SK-N-SH (cell line): ENCODE results near the gene TGFBR3. TPM values are rescaled to one million over a fixed set of nuclear protein-coding genes. Genes with fewer than 3 reads are reported as not detected.
A peak's percentile ranks its signal among the peaks of the same experiment; 100 is the strongest.

Experiments
- CTCF ChIA-PET: fragments of 300-600, 350-600 bp; formaldehyde crosslinking; extraction: SDS; loops from one replicate; lab custom pipeline; 2021; lab: Yijun Ruan, JAX
- POLR2A ChIA-PET: fragments of 350-600 bp; sonication (Branson Sonifier 250); formaldehyde crosslinking; extraction: SDS; loops from one replicate; lab custom pipeline; 2020; ENCODE audit warnings: antibody characterized with exemption, inconsistent platforms; lab: Yijun Ruan, JAX
- DNase-seq: peaks from one replicate; pipeline ENCODE4 v3.0.0; 2012
- H2AFZ ChIP-seq: fragments of 200-600 bp; sonication (generic); 2 replicates; pipeline ENCODE4 v1.8.1; 2016; ENCODE audit warnings: antibody characterized with exemption, mild to moderate bottlenecking, low read depth
- H3F3A ChIP-seq: fragments of 200-600 bp; sonication (generic); replicated peaks from 2 replicates; pipeline ENCODE3; 2016; ENCODE audit warnings: antibody characterized with exemption, mild to moderate bottlenecking; ENCODE audit not compliant: insufficient read depth
- H3K27ac ChIP-seq, 2 experiments: fragments of 200-500 bp in 1 of 2; fragments of 200-600 bp in 1 of 2; sonication (Bioruptor generic) in 1 of 2; sonication (generic), shearing (Covaris generic) in 1 of 2; 2 replicates each; pipeline versions ENCODE4 v1.5.1 to v1.6.1; 2014 to 2016; ENCODE audit warnings: low read depth in 2 of 2, inconsistent platforms in 1 of 2, low read length in 1 of 2, mild to moderate bottlenecking in 1 of 2, mixed read lengths in 1 of 2
- H3K27me3 ChIP-seq: fragments of 200-600 bp; sonication (generic), shearing (Covaris generic); 2 replicates; pipeline ENCODE4 v1.6.1; 2016; ENCODE audit warnings: mixed run types; ENCODE audit not compliant: insufficient read depth
- H3K36me3 ChIP-seq, 2 experiments: fragments of 200-500 bp in 1 of 2; fragments of 200-600 bp in 1 of 2; sonication (Bioruptor generic) in 1 of 2; sonication (generic) in 1 of 2; replicated peaks in 1 of 2; 2 replicates each; pipeline versions ENCODE3 to v1.5.1; 2014 to 2016; ENCODE audit warnings: low read length in 1 of 2, mild to moderate bottlenecking in 1 of 2; ENCODE audit not compliant: insufficient read depth in 2 of 2, control insufficient read depth in 1 of 2
- H3K4me1 ChIP-seq, 2 experiments: fragments of 200-500 bp in 1 of 2; fragments of 200-600 bp in 1 of 2; sonication (Bioruptor generic) in 1 of 2; sonication (generic), shearing (Covaris generic) in 1 of 2; 2 replicates each; pipeline versions ENCODE4 v1.5.1 to v1.6.1; 2014 to 2016; ENCODE audit warnings: low read depth in 1 of 2, low read length in 1 of 2, mixed run types in 1 of 2; ENCODE audit not compliant: insufficient read depth in 2 of 2, control insufficient read depth in 1 of 2
- H3K4me2 ChIP-seq: fragments of 200-600 bp; sonication (generic), shearing (Covaris generic); 2 replicates; pipeline ENCODE4 v1.6.1; 2017; ENCODE audit warnings: mixed run types
- H3K4me3 ChIP-seq, 2 experiments: fragments of 200-500 bp in 1 of 2; fragments of 200-600 bp in 1 of 2; sonication (Bioruptor generic) in 1 of 2; sonication (generic), shearing (Covaris generic) in 1 of 2; 2 replicates each; pipeline versions ENCODE4 v1.5.1 to v1.8.1; 2014 to 2016; ENCODE audit warnings: low read depth in 2 of 2, inconsistent platforms in 1 of 2, low read length in 1 of 2, mild to moderate bottlenecking in 1 of 2, mixed read lengths in 1 of 2, moderate library complexity in 1 of 2
- H3K79me2 ChIP-seq: fragments of 200-600 bp; sonication (generic); 2 replicates; pipeline ENCODE4 v1.8.1; 2017; ENCODE audit warnings: mild to moderate bottlenecking; ENCODE audit not compliant: insufficient read depth
- H3K9ac ChIP-seq: fragments of 200-600 bp; sonication (generic); 2 replicates; pipeline ENCODE4 v1.6.1; 2017; ENCODE audit warnings: mixed run types
- H3K9me2 ChIP-seq: fragments of 200-600 bp; sonication (generic); 2 replicates; pipeline ENCODE4 v1.6.1; 2017; ENCODE audit warnings: mixed run types
- H3K9me3 ChIP-seq: fragments of 200-600 bp; sonication (generic); 2 replicates; pipeline ENCODE4 v1.6.1; 2017; ENCODE audit warnings: mixed run types, mild to moderate bottlenecking, moderate library complexity
- H4K20me1 ChIP-seq: fragments of 200-600 bp; sonication (generic); 2 replicates; pipeline ENCODE4 v1.6.1; 2017; ENCODE audit warnings: mild to moderate bottlenecking, mixed run types; ENCODE audit not compliant: insufficient read depth
- CHD2 ChIP-seq: fragments of 150-350 bp; IDR thresholded peaks from 2 replicates; pipeline ENCODE4 v1.6.1; 2018; ENCODE audit warnings: low read length; ENCODE audit not compliant: partially characterized antibody
- ELF1 ChIP-seq: IDR thresholded peaks from 2 replicates; pipeline ENCODE4 v1.4.0; 2012
- EP300 ChIP-seq, 2 experiments: IDR thresholded peaks; 2 replicates each; pipeline versions ENCODE4 v1.4.0 to v1.6.1; 2012; ENCODE audit warnings: borderline replicate concordance in 1 of 2, low read depth in 1 of 2, low read length in 1 of 2
- FOSL2 ChIP-seq: IDR thresholded peaks from 2 replicates; pipeline ENCODE4 v1.4.0; 2012; ENCODE audit warnings: low read depth, mild to moderate bottlenecking, moderate library complexity, borderline replicate concordance
- GATA2 ChIP-seq: sonication (generic); formaldehyde crosslinking; IDR thresholded peaks from 2 replicates; pipeline ENCODE4 v1.5.0; 2020; ENCODE audit warnings: mild to moderate bottlenecking, missing genetic modification reagents
- IRF3 ChIP-seq: fragments of 150-350 bp; IDR thresholded peaks from 2 replicates; pipeline ENCODE4 v1.6.1; 2016; ENCODE audit warnings: mild to moderate bottlenecking, low read depth, low read length
- JUND ChIP-seq: IDR thresholded peaks from 2 replicates; pipeline ENCODE4 v1.4.0; 2012
- MXI1 ChIP-seq: IDR thresholded peaks from 2 replicates; pipeline ENCODE4 v1.6.1; 2012; ENCODE audit warnings: mild to moderate bottlenecking, low read depth, low read length, improper control_type of control experiment
- NFIC ChIP-seq: IDR thresholded peaks from 2 replicates; pipeline ENCODE4 v1.4.0; 2012; ENCODE audit warnings: borderline replicate concordance
- RAD21 ChIP-seq: IDR thresholded peaks from 2 replicates; pipeline ENCODE4 v1.6.1; 2012; ENCODE audit warnings: mild to moderate bottlenecking, low read length
- REST ChIP-seq: IDR thresholded peaks from 2 replicates; pipeline ENCODE4 v1.6.1; 2012; ENCODE audit warnings: mild to moderate bottlenecking, low read depth, low read length, moderate library complexity
- SMC3 ChIP-seq: IDR thresholded peaks from 2 replicates; pipeline ENCODE4 v1.6.1; 2012; ENCODE audit warnings: low read depth, low read length, improper control_type of control experiment
- USF1 ChIP-seq: IDR thresholded peaks from 2 replicates; pipeline ENCODE4 v1.4.0; 2012; ENCODE audit warnings: low read depth, borderline replicate concordance
- ZBTB33 ChIP-seq: IDR thresholded peaks from 2 replicates; pipeline ENCODE4 v1.4.0; 2012; ENCODE audit warnings: low read depth, borderline replicate concordance
- WGBS: methylation state at CpG from one replicate; pipeline ENCODE4 v1.1.6; 2017; ENCODE audit warnings: low lambda C conversion rate; 5-methylcytosine and 5-hydroxymethylcytosine counted together
- polyA plus RNA-seq, 3 experiments: library from polyadenylated mRNA; depleted of rRNA; stranded (reverse); fragments of >200 nt; gene quantifications; 2 replicates each; pipeline ENCODE4 v1.2.3, GENCODE V29; 2012

TGFBR3 gene
- polyA plus RNA-seq, 1 of the 3 experiments (the other 2 are of a cell fraction) = 0.07 TPM

- POLR2A ChIA-PET = no interaction called here
- 29% methylated on average over 14 of the region's 15 CpGs for WGBS
- Histone ChIP-seq H3K79me2 (no peaks in the 10 kb centered on the region), H3K4me2 (no peak overlapping the region), H3K4me3 (no peak overlapping the region), H3K9me2 (no peaks in the 10 kb centered on the region), H3K27me3 (peaks cover 55% of the 10 kb centered on the region; the same call in 1 of the 2 replicates), H3K9ac (no peak overlapping the region), H3F3A (no peaks in the 10 kb centered on the region), H4K20me1 (no peaks in the 10 kb centered on the region), H3K36me3 (no peaks in the 10 kb centered on the region)
- CTCF ChIA-PET = no interaction called here
- DNase-seq = no peak
- TF ChIP-seq REST = no peak
- no peak for TF ChIP-seq ELF1
- TF ChIP-seq NFIC = no peak
- peak; percentile 29; the same call in 1 of the 2 replicates for TF ChIP-seq FOSL2
- TF ChIP-seq, all 33 proteins: peak for 1
- H3K27ac ChIP-seq = no peak overlapping the region
- H2AFZ ChIP-seq = no peak overlapping the region
- no peaks in the 10 kb centered on the region for H3K9me3 ChIP-seq
- no peaks in the 10 kb centered on the region for H3K4me1 ChIP-seq
Observed at GRCh38 chr1:91732291-91733107, 153.5 kb downstream of the TGFBR3 start.

- H3K4me3 ChIP-seq = no peak overlapping the region
- ChIA-PET CTCF (interaction anchor here (0.5 kb wide), 1 partner anchor 85 kb away, joined by 3 read pairs; no protein-coding TSS in a partner anchor), POLR2A (no interaction called here)
- no peaks in the 10 kb centered on the region for H3K36me3 ChIP-seq
- no peaks in the 10 kb centered on the region for H3F3A ChIP-seq
- no peak for DNase-seq
- H3K27me3 ChIP-seq = peaks cover 62% of the 10 kb centered on the region; the same call in 1 of the 2 replicates
- H3K9me2 ChIP-seq = no peaks in the 10 kb centered on the region
- H3K9ac ChIP-seq = no peak overlapping the region
- no peak overlapping the region for H2AFZ ChIP-seq
- H3K9me3 ChIP-seq = no peaks in the 10 kb centered on the region
- no peak overlapping the region for H3K27ac ChIP-seq
- H4K20me1 ChIP-seq = no peaks in the 10 kb centered on the region
- no peak overlapping the region for H3K4me2 ChIP-seq
- H3K4me1 ChIP-seq = no peaks in the 10 kb centered on the region
- no peaks in the 10 kb centered on the region for H3K79me2 ChIP-seq
- 6% methylated on average over 4 of the region's 4 CpGs for WGBS
- TF ChIP-seq RAD21 (no peak), USF1 (no peak), REST (no peak), GATA2 (CRISPR knock-in tag) (no peak), MXI1 (no peak), JUND (no peak), EP300 (IDR thresholded peaks at IDR 0.05; ENCODE audit: borderline replicate concordance in 1 of 2, low read depth in 1 of 2, low read length in 1 of 2) (no peak), NFIC (no peak), SMC3 (no peak), CHD2 (no peak), ZBTB33 (no peak), IRF3 (no peak)
Observed at GRCh38 chr1:91731815-91732214, 154.1 kb downstream of the TGFBR3 start.
